Activated naive CD4-positive, alpha-beta T cell treated with anti-CD3 and anti-CD28 coated beads, Interleukin-2, amount 10 ng/mL, durations not matched to agents 7 days and 5 days (primary cell): Measurements from ENCODE around the gene CXXC5.
A peak's percentile ranks its signal among the peaks of the same experiment; 100 is the strongest.
"Not testable (repeated sequence)": the region's sequence is repeated elsewhere in the genome, so short reads cannot be mapped to it uniquely, and the experiment has no call there.

Experiments
- CTCF ChIA-PET: fragments of 350-600 bp; sonication (Branson Sonifier 250); formaldehyde crosslinking; loops from one replicate; lab custom pipeline; 2021; ENCODE audit warnings: antibody characterized with exemption; lab: Charles Lee
- DNase-seq: peaks from one replicate; pipeline ENCODE4 v3.0.0-alpha.2; 2020
- H3K27ac Mint-ChIP-seq: one replicate; pipeline ENCODE4 v1.8.0; 2021; ENCODE audit warnings: mild to moderate bottlenecking, moderate library complexity, mixed read lengths
- H3K27me3 Mint-ChIP-seq: one replicate; pipeline ENCODE4 v1.8.0; 2021; ENCODE audit warnings: mild to moderate bottlenecking, mixed read lengths
- H3K36me3 Mint-ChIP-seq: one replicate; pipeline ENCODE4 v1.8.0; 2021; ENCODE audit warnings: mixed read lengths
- H3K4me1 Mint-ChIP-seq: one replicate; pipeline ENCODE4 v1.8.0; 2021; ENCODE audit warnings: mixed read lengths
- H3K4me3 Mint-ChIP-seq: one replicate; pipeline ENCODE4 v1.8.0; 2021; ENCODE audit warnings: mild to moderate bottlenecking, moderate library complexity, mixed read lengths
- H3K9me3 Mint-ChIP-seq: one replicate; pipeline ENCODE4 v1.8.0; 2021; ENCODE audit warnings: mixed read lengths

The CXXC5 gene

GRCh38 chr5:139710319-139711066, 62.3 kb downstream of the CXXC5 start:
- Mint-ChIP-seq H3K9me3 (no peaks in the 10 kb centered on the region), H3K36me3 (no peaks in the 10 kb centered on the region), H3K27me3 (peaks cover 80% of the 10 kb centered on the region), H3K27ac (no peak overlapping the region), H3K4me1 (peaks cover 16% of the 10 kb centered on the region), H3K4me3 (peak overlapping the region; percentile 47)
- CTCF ChIA-PET: interaction anchor here (1.0 to 1.9 kb wide), 6 partner anchors 9 to 78 kb away, joined by 3 to 8 read pairs (median 5); no protein-coding TSS in a partner anchor
- peak; percentile 66 for DNase-seq

GRCh38 chr5:139711067-139711905, 63.1 kb downstream of the CXXC5 start:
- DNase-seq: peak; percentile 66
- Mint-ChIP-seq H3K9me3 (no peaks in the 10 kb centered on the region), H3K4me1 (peaks cover 16% of the 10 kb centered on the region), H3K27me3 (peaks cover 72% of the 10 kb centered on the region), H3K4me3 (peak overlapping the region; percentile 62), H3K27ac (no peak overlapping the region), H3K36me3 (no peaks in the 10 kb centered on the region)
- CTCF ChIA-PET: interaction anchor here (1.0 to 1.9 kb wide), 5 partner anchors 21 to 79 kb away, joined by 3 to 8 read pairs (median 4); no protein-coding TSS in a partner anchor

GRCh38 chr5:139711906-139712224, 63.7 kb downstream of the CXXC5 start:
- Mint-ChIP-seq H3K27me3 (peaks cover 68% of the 10 kb centered on the region), H3K27ac (no peak overlapping the region), H3K9me3 (no peaks in the 10 kb centered on the region), H3K4me1 (peaks cover 16% of the 10 kb centered on the region), H3K4me3 (peak overlapping the region; percentile 62), H3K36me3 (no peaks in the 10 kb centered on the region)
- DNase-seq: no peak
- CTCF ChIA-PET: interaction anchor here (1.0 kb wide), 1 partner anchor 27 kb away, joined by 3 read pairs; no protein-coding TSS in a partner anchor

GRCh38 chr5:139712412-139712811, 64.3 kb downstream of the CXXC5 start:
- Mint-ChIP-seq H3K27ac (no peak overlapping the region), H3K27me3 (peaks cover 68% of the 10 kb centered on the region), H3K4me1 (peaks cover 16% of the 10 kb centered on the region), H3K36me3 (no peaks in the 10 kb centered on the region), H3K9me3 (no peaks in the 10 kb centered on the region), H3K4me3 (no peak overlapping the region)
- DNase-seq: no peak
- CTCF ChIA-PET: no interaction called here

GRCh38 chr5:139713898-139714297, 65.7 kb downstream of the CXXC5 start:
- H3K4me1 Mint-ChIP-seq: peaks cover 12% of the 10 kb centered on the region
- not testable (repeated sequence) for H3K27ac Mint-ChIP-seq, H3K36me3 Mint-ChIP-seq

GRCh38 chr5:139717221-139717620, 69.1 kb downstream of the CXXC5 start:
- peaks cover 32% of the 10 kb centered on the region for H3K27me3 Mint-ChIP-seq
- H3K9me3 Mint-ChIP-seq: peaks cover 11% of the 10 kb centered on the region
- no peaks in the 10 kb centered on the region for H3K4me1 Mint-ChIP-seq
- CTCF ChIA-PET: no interaction called here
- H3K27ac Mint-ChIP-seq: no peak overlapping the region
- DNase-seq: no peak
- no peak overlapping the region for H3K4me3 Mint-ChIP-seq
- peaks cover 3% of the 10 kb centered on the region for H3K36me3 Mint-ChIP-seq

More at GRCh38 chr5:139713898-139714297, 65.7 kb downstream of the CXXC5 start:
- not testable (repeated sequence) for H3K9me3 Mint-ChIP-seq, DNase-seq, H3K4me3 Mint-ChIP-seq
- CTCF ChIA-PET: interaction anchor here (1.1 kb wide), 1 partner anchor 52 kb away, joined by 3 read pairs; no protein-coding TSS in a partner anchor
- peaks cover 57% of the 10 kb centered on the region for H3K27me3 Mint-ChIP-seq

- H3K27ac Mint-ChIP-seq, H3K4me1 Mint-ChIP-seq, H3K36me3 Mint-ChIP-seq, DNase-seq, CTCF ChIA-PET, H3K4me3 Mint-ChIP-seq: not testable (repeated sequence)
- Mint-ChIP-seq H3K9me3 (peaks cover 11% of the 10 kb centered on the region), H3K27me3 (peaks cover 20% of the 10 kb centered on the region)
Observed at GRCh38 chr5:139718403-139718802, 70.3 kb downstream of the CXXC5 start.

GRCh38 chr5:139719970-139720369, 71.8 kb downstream of the CXXC5 start:
- Mint-ChIP-seq H3K27me3 (peaks cover 21% of the 10 kb centered on the region), H3K9me3 (peaks cover 11% of the 10 kb centered on the region)
- CTCF ChIA-PET, H3K4me1 Mint-ChIP-seq, H3K27ac Mint-ChIP-seq, H3K4me3 Mint-ChIP-seq, DNase-seq, H3K36me3 Mint-ChIP-seq: not testable (repeated sequence)

- peaks cover 4% of the 10 kb centered on the region for H3K9me3 Mint-ChIP-seq
- CTCF ChIA-PET: no interaction called here
- no peak overlapping the region for H3K4me3 Mint-ChIP-seq
- no peaks in the 10 kb centered on the region for H3K36me3 Mint-ChIP-seq
- DNase-seq: no peak
- no peak overlapping the region for H3K27ac Mint-ChIP-seq
- H3K4me1 Mint-ChIP-seq: no peaks in the 10 kb centered on the region
- peaks cover 18% of the 10 kb centered on the region for H3K27me3 Mint-ChIP-seq
Observed at GRCh38 chr5:139723986-139724587, 75.9 kb downstream of the CXXC5 start.

GRCh38 chr5:139725073-139725830, 77.1 kb downstream of the CXXC5 start:
- Mint-ChIP-seq H3K36me3 (no peaks in the 10 kb centered on the region), H3K27me3 (peaks cover 15% of the 10 kb centered on the region), H3K9me3 (no peaks in the 10 kb centered on the region), H3K4me3 (no peak overlapping the region), H3K4me1 (no peaks in the 10 kb centered on the region), H3K27ac (no peak overlapping the region)
- DNase-seq: no peak
- CTCF ChIA-PET: no interaction called here

GRCh38 chr5:139726248-139726647, 78.1 kb downstream of the CXXC5 start:
- no peaks in the 10 kb centered on the region for H3K4me1 Mint-ChIP-seq
- CTCF ChIA-PET: no interaction called here
- no peaks in the 10 kb centered on the region for H3K36me3 Mint-ChIP-seq
- no peaks in the 10 kb centered on the region for H3K9me3 Mint-ChIP-seq
- H3K27me3 Mint-ChIP-seq: peaks cover 11% of the 10 kb centered on the region
- no peak overlapping the region for H3K4me3 Mint-ChIP-seq
- DNase-seq: no peak
- H3K27ac Mint-ChIP-seq: no peak overlapping the region

GRCh38 chr5:139727615-139728014, 79.5 kb downstream of the CXXC5 start:
- CTCF ChIA-PET: interaction anchor here (0.7 kb wide), 1 partner anchor 38 kb away, joined by 3 read pairs; no protein-coding TSS in a partner anchor
- H3K36me3 Mint-ChIP-seq, DNase-seq, H3K4me1 Mint-ChIP-seq, H3K4me3 Mint-ChIP-seq, H3K9me3 Mint-ChIP-seq, H3K27ac Mint-ChIP-seq: not testable (repeated sequence)
- H3K27me3 Mint-ChIP-seq: peaks cover 15% of the 10 kb centered on the region

GRCh38 chr5:139731281-139731680, 83.1 kb downstream of the CXXC5 start:
- CTCF ChIA-PET: interaction anchor here (1.1 kb wide), 1 partner anchor 44 kb away, joined by 3 read pairs; no protein-coding TSS in a partner anchor
- no peak for DNase-seq
- Mint-ChIP-seq H3K36me3 (no peaks in the 10 kb centered on the region), H3K27me3 (peaks cover 8% of the 10 kb centered on the region), H3K4me1 (no peaks in the 10 kb centered on the region), H3K27ac (no peak overlapping the region), H3K9me3 (no peaks in the 10 kb centered on the region), H3K4me3 (no peak overlapping the region)
